Liver (tissue), 9 donors: ENCODE data around the gene LAYN. TPM values are rescaled to one million over a fixed set of nuclear protein-coding genes. Genes with fewer than 3 reads are reported as not detected.

Experiments used
- DNase-seq: peaks from one replicate; pipeline ENCODE4 v3.0.0-alpha.2; 2017; ENCODE audit warnings: low spot score
- H3K27ac ChIP-seq, 2 donors: one replicate each; pipeline ENCODE4 v1.7.0; 2013; ENCODE audit warnings: inconsistent platforms in 2 of 2, low read length in 2 of 2, control low read depth in 1 of 2, low read depth in 1 of 2, mild to moderate bottlenecking in 1 of 2
- H3K27me3 ChIP-seq, 4 donors: one replicate each; pipeline versions ENCODE4 v1.6.1 to v1.7.0; 2013; ENCODE audit warnings: low read length in 3 of 4, inconsistent platforms in 1 of 4, mild to moderate bottlenecking in 1 of 4, moderate library complexity in 1 of 4; ENCODE audit not compliant: control insufficient read depth in 4 of 4, insufficient read depth in 4 of 4
- H3K36me3 ChIP-seq, 4 donors: one replicate each; pipeline versions ENCODE4 v1.6.1 to v1.7.0; 2013; ENCODE audit warnings: low read length in 3 of 4, mild to moderate bottlenecking in 3 of 4, low read depth in 1 of 4, moderate library complexity in 1 of 4; ENCODE audit not compliant: control insufficient read depth in 4 of 4, insufficient read depth in 3 of 4
- H3K4me1 ChIP-seq, 4 donors: one replicate each; pipeline versions ENCODE4 v1.6.1 to v1.7.0; 2013; ENCODE audit warnings: low read length in 3 of 4, mild to moderate bottlenecking in 3 of 4, moderate library complexity in 1 of 4; ENCODE audit not compliant: control insufficient read depth in 4 of 4, insufficient read depth in 4 of 4
- H3K4me3 ChIP-seq, 3 donors: one replicate each; pipeline versions ENCODE4 v1.6.1 to v1.7.0; 2013; ENCODE audit warnings: low read length in 3 of 3, control low read depth in 1 of 3, low read depth in 1 of 3, mild to moderate bottlenecking in 1 of 3
- H3K9ac ChIP-seq, 2 donors: one replicate each; pipeline ENCODE4 v1.7.0; 2013; ENCODE audit warnings: low read length in 2 of 2, mild to moderate bottlenecking in 2 of 2, moderate library complexity in 2 of 2, control low read depth in 1 of 2, low read depth in 1 of 2
- H3K9me3 ChIP-seq, 4 donors: one replicate each; pipeline versions ENCODE4 v1.6.1 to v1.7.0; 2013; ENCODE audit warnings: low read length in 3 of 4; ENCODE audit not compliant: control insufficient read depth in 4 of 4
- FOXA1 ChIP-seq: IDR thresholded peaks from 2 replicates; pipeline ENCODE4 v1.6.1; 2016; ENCODE audit warnings: antibody characterized with exemption
- FOXA2 ChIP-seq: IDR thresholded peaks from 2 replicates; pipeline ENCODE4 v1.6.1; 2016; ENCODE audit warnings: antibody characterized with exemption
- GABPA ChIP-seq, 2 donors: IDR thresholded peaks in 1 of 2; conservative IDR thresholded peaks in 1 of 2; 2 replicates each; pipeline ENCODE4 v1.6.1; 2016; ENCODE audit warnings: antibody characterized with exemption in 2 of 2, mild to moderate bottlenecking in 1 of 2, moderate library complexity in 1 of 2
- HNF4A ChIP-seq, 2 donors: conservative IDR thresholded peaks; 2 replicates each; pipeline ENCODE4 v1.6.1; 2016; ENCODE audit warnings: antibody characterized with exemption in 2 of 2, mild to moderate bottlenecking in 2 of 2
- NR2F2 ChIP-seq: IDR thresholded peaks from 2 replicates; pipeline ENCODE4 v1.6.1; 2016; ENCODE audit warnings: antibody characterized with exemption
- RAD21 ChIP-seq, 2 donors: IDR thresholded peaks; 2 replicates each; pipeline ENCODE4 v1.6.1; 2016; ENCODE audit warnings: antibody characterized with exemption in 2 of 2, mild to moderate bottlenecking in 2 of 2
- RXRA ChIP-seq, 2 donors: IDR thresholded peaks; 2 replicates each; pipeline ENCODE4 v1.6.1; 2017 to 2018; ENCODE audit warnings: antibody characterized with exemption in 2 of 2, mild to moderate bottlenecking in 1 of 2
- SP1 ChIP-seq: IDR thresholded peaks from 2 replicates; pipeline ENCODE4 v1.6.1; 2018; ENCODE audit warnings: antibody characterized with exemption, mild to moderate bottlenecking
- TAF1 ChIP-seq: conservative IDR thresholded peaks from 2 replicates; pipeline ENCODE4 v1.6.1; 2016; ENCODE audit warnings: antibody characterized with exemption, mild to moderate bottlenecking
- YY1 ChIP-seq: IDR thresholded peaks from 2 replicates; pipeline ENCODE4 v1.6.1; 2016; ENCODE audit warnings: antibody characterized with exemption, mild to moderate bottlenecking
- WGBS: extraction: QIAGEN DNeasy Blood & Tissue Kit; methylation state at CpG from one replicate; pipeline ENCODE4 v1.1.7; 2013; 5-methylcytosine and 5-hydroxymethylcytosine counted together
- polyA plus RNA-seq, 2 donors: library from polyadenylated mRNA; stranded (reverse) in 1 of 2; unstranded in 1 of 2; fragments of 200-250 nt in 1 of 2; fragments of >200 nt in 1 of 2; fragmentation: Nextera tagmentation in 1 of 2; extraction: Ambion mirVana in 1 of 2; gene quantifications; one replicate each; pipeline versions ENCODE4 v1.2.1 to v1.2.3, GENCODE V29; 2013 to 2015
- total RNA-seq, 2 donors: library from RNA; depleted of rRNA; stranded (reverse); fragments of >200 nt; gene quantifications; one replicate each; pipeline ENCODE4 v1.2.3, GENCODE V29; 2014
- TF ChIP-seq, protein P1 (sequence below): IDR thresholded peaks from 2 replicates; pipeline ENCODE4 v1.6.1; 2016; ENCODE audit warnings: antibody characterized with exemption
- TF ChIP-seq, protein P2 (sequence below): IDR thresholded peaks from 2 replicates; pipeline ENCODE4 v1.6.1; 2016; ENCODE audit warnings: antibody characterized with exemption
- TF ChIP-seq, protein P3 (sequence below): fragments of 150-350 bp; IDR thresholded peaks from 2 replicates; pipeline ENCODE4 v1.5.1; 2017; ENCODE audit warnings: improper control_type of control experiment, low read depth, low read length; ENCODE audit not compliant: missing input control
- TF ChIP-seq, protein P4 (sequence below): IDR thresholded peaks from 2 replicates; pipeline ENCODE4 v1.6.1; 2016; ENCODE audit warnings: antibody characterized with exemption
- donor health status: healthy.
- donor health status: healthy.
- donor health status: healthy.
- donor health status: healthy.
- donor health status: healthy.

The LAYN gene
- total and polyA plus RNA-seq, 4 donors, result 0.43 to 0.98 (median 0.88) TPM

DNA sequence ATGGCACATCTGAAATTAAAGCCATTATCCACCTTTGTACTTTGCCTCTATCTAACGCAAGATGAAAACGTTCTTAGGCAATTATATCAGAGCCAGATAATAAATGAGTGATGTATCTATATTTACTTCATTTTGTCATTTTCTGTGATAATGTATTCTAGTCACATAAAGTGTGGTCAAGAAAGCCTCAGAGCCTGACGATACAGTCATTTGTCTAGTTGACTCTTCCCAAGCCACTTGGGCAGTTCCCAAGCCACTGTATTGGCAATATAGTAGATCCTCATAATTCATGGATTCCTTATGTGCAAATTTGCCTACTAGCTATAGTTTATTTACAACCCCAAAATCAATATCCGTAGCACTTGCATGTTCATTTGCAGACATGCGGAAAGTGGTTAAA lies 18.1 kb upstream of the LAYN start (continued):
- TF ChIP-seq RAD21 (IDR thresholded peaks at IDR 0.05), result no peak
- no peak for TF ChIP-seq GABPA (IDR thresholded peaks at IDR 0.05 in 1 of 2, conservative IDR thresholded peaks at IDR 0.05 in 1 of 2)
- TF ChIP-seq FOXA1, result no peak
- TF ChIP-seq, protein P1, sequence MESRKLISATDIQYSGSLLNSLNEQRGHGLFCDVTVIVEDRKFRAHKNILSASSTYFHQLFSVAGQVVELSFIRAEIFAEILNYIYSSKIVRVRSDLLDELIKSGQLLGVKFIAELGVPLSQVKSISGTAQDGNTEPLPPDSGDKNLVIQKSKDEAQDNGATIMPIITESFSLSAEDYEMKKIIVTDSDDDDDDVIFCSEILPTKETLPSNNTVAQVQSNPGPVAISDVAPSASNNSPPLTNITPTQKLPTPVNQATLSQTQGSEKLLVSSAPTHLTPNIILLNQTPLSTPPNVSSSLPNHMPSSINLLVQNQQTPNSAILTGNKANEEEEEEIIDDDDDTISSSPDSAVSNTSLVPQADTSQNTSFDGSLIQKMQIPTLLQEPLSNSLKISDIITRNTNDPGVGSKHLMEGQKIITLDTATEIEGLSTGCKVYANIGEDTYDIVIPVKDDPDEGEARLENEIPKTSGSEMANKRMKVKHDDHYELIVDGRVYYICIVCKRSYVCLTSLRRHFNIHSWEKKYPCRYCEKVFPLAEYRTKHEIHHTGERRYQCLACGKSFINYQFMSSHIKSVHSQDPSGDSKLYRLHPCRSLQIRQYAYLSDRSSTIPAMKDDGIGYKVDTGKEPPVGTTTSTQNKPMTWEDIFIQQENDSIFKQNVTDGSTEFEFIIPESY, result no peak

DNA sequence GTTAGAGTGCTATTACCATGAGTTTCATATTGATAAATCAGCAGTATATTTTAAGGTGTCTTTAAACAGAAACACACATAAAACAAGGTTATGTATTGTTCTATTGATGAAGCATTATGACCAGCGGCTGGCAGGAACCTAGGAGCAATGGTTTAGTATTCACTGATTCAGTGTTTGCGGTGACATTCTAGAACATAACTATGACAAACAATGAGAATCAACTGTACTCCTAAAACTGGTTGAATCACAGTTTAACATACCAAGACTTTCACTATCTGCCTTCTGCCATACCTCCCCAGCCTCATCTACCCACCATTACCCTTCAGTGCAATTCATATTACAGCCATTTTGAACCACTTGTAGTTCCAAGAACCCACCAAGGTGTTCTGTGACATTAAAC lies 17.2 kb upstream of the LAYN start:
- H3K27me3 ChIP-seq, result no peaks in the 10 kb centered on the region
- H3K9me3 ChIP-seq, result no peaks in the 10 kb centered on the region
- TF ChIP-seq, protein P2, sequence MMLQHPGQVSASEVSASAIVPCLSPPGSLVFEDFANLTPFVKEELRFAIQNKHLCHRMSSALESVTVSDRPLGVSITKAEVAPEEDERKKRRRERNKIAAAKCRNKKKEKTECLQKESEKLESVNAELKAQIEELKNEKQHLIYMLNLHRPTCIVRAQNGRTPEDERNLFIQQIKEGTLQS, result no peak
- no peak for TF ChIP-seq YY1
- H3K4me3 ChIP-seq, result no peak overlapping the region
- WGBS, result 93% methylated on average over 2 of the region's 2 CpGs
- no peaks in the 10 kb centered on the region for H3K36me3 ChIP-seq
- DNase-seq, result no peak
- no peak overlapping the region for H3K27ac ChIP-seq
- H3K9ac ChIP-seq, result no peak overlapping the region
- H3K4me1 ChIP-seq, result no peaks in the 10 kb centered on the region

DNA sequence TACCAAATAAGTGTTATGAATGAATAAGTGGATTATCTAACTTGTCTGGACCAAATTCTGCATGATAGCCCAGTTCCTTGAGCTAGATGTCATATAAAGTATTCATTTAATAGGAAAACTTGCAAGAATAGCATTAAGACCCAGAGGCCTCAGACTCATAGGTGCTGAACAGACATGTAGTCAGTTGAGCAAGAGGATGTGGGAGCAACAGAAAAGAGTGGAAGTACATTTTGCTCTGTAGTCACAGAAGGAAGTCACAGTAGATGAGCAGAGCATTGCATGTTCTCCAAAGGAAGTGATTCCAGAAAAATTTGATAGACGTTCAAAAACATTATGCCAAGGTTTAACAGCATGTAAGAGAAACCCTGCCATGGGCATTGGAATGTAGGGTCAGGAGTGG lies 16.5 kb upstream of the LAYN start:
- no peak overlapping the region for H3K27ac ChIP-seq
- no peaks in the 10 kb centered on the region for H3K9me3 ChIP-seq
- no peaks in the 10 kb centered on the region for H3K4me1 ChIP-seq
- no peaks in the 10 kb centered on the region for H3K27me3 ChIP-seq
- no peak overlapping the region for H3K9ac ChIP-seq
- H3K4me3 ChIP-seq, result no peak overlapping the region
- no peaks in the 10 kb centered on the region for H3K36me3 ChIP-seq
- WGBS, result 64% methylated on average over 1 of the region's 1 CpG
- no peak for DNase-seq
- TF ChIP-seq GABPA (IDR thresholded peaks at IDR 0.05 in 1 of 2, conservative IDR thresholded peaks at IDR 0.05 in 1 of 2) (no peak), RAD21 (IDR thresholded peaks at IDR 0.05) (no peak), HNF4A (conservative IDR thresholded peaks at IDR 0.05) (no peak), SP1 (no peak), NR2F2 (no peak), FOXA2 (no peak), RXRA (IDR thresholded peaks at IDR 0.05) (no peak), FOXA1 (no peak), TAF1 (no peak)
- TF ChIP-seq, protein P3, sequence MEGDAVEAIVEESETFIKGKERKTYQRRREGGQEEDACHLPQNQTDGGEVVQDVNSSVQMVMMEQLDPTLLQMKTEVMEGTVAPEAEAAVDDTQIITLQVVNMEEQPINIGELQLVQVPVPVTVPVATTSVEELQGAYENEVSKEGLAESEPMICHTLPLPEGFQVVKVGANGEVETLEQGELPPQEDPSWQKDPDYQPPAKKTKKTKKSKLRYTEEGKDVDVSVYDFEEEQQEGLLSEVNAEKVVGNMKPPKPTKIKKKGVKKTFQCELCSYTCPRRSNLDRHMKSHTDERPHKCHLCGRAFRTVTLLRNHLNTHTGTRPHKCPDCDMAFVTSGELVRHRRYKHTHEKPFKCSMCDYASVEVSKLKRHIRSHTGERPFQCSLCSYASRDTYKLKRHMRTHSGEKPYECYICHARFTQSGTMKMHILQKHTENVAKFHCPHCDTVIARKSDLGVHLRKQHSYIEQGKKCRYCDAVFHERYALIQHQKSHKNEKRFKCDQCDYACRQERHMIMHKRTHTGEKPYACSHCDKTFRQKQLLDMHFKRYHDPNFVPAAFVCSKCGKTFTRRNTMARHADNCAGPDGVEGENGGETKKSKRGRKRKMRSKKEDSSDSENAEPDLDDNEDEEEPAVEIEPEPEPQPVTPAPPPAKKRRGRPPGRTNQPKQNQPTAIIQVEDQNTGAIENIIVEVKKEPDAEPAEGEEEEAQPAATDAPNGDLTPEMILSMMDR, result no peak
- TF ChIP-seq, protein P4, sequence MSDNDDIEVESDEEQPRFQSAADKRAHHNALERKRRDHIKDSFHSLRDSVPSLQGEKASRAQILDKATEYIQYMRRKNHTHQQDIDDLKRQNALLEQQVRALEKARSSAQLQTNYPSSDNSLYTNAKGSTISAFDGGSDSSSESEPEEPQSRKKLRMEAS, result no peak
